Prostate gland (tissue), 2 donors: ENCODE data around the gene RABGEF1.
"Not testable (repeated sequence)": the region's sequence is repeated elsewhere in the genome, so short reads cannot be mapped to it uniquely, and the experiment has no call there.

ENCODE experiments used
- POLR2AphosphoS5 ChIP-seq: sonication (generic); formaldehyde crosslinking; IDR thresholded peaks from one replicate; pipeline ENCODE4 v1.6.1; 2017; ENCODE audit warnings: antibody characterized with exemption
- TF ChIP-seq, protein P1 (sequence below), 4 experiments: fragments of 200-600 bp in 2 of 4; fragments of 450-650 bp in 2 of 4; sonication (generic) in 2 of 4; IDR thresholded peaks; 1 replicate in 3 of 4; 2 replicates in 1 of 4; pipeline ENCODE4 v1.5.1; 2016 to 2019; ENCODE audit warnings: antibody characterized with exemption in 4 of 4, mild to moderate bottlenecking in 2 of 4, moderate library complexity in 2 of 4

DNA sequence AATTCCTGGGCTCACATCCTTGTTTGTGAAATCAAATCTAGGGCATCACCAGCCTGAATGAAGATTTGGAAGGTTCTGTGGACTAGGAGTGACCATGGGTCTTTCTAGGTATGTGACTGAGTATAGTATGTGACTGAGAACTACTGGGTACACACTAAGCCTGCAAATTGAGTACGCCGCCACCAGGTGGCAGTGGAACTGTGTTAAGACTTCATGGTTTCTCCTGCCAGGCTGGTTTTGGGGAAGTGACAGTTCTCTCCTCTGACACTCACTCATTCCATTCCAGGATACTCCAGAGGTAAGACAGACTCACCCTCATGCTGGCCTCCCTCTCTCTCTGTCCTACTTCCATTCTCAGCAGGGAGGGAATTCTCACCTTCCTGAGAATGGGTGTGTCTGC lies 85.0 kb downstream of the RABGEF1 start:
- TF ChIP-seq, protein P1, sequence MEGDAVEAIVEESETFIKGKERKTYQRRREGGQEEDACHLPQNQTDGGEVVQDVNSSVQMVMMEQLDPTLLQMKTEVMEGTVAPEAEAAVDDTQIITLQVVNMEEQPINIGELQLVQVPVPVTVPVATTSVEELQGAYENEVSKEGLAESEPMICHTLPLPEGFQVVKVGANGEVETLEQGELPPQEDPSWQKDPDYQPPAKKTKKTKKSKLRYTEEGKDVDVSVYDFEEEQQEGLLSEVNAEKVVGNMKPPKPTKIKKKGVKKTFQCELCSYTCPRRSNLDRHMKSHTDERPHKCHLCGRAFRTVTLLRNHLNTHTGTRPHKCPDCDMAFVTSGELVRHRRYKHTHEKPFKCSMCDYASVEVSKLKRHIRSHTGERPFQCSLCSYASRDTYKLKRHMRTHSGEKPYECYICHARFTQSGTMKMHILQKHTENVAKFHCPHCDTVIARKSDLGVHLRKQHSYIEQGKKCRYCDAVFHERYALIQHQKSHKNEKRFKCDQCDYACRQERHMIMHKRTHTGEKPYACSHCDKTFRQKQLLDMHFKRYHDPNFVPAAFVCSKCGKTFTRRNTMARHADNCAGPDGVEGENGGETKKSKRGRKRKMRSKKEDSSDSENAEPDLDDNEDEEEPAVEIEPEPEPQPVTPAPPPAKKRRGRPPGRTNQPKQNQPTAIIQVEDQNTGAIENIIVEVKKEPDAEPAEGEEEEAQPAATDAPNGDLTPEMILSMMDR (IDR thresholded peaks at IDR 0.05): not testable (repeated sequence)
- TF ChIP-seq POLR2AphosphoS5: not testable (repeated sequence)
